ENCODE data around the gene IGFBP6.
"Not testable (repeated sequence)": the region's sequence is repeated elsewhere in the genome, so short reads cannot be mapped to it uniquely, and the experiment has no call there.

IGFBP6 gene

DNA sequence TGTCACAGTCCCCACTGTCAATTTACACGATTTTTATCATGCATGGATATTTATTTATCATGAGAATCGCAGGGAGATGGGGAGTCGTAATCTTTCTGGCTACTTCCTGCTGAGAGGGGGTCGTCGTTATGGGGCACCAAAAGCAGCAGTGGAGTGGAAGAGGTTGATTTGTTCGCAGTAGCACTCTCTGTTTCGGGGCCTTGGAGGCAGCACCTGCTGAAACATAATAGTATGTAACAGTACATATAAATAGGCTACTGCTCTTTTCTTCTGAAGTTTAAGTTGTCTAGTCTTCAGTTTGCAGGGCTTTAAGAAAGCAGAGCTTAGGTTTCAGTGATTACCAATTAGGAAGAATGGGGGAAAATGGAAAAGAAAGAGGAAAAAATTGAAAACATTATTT, 9.7 kb downstream of the IGFBP6 start:
- no peaks in the 10 kb centered on the region for H3K9me2 ChIP-seq (replicated peaks; ENCODE audit: control insufficient read depth, low read length)
- no peak for TF ChIP-seq EZH2phosphoT487 (IDR thresholded peaks at IDR 0.05; ENCODE audit: borderline replicate concordance, low read length)
- TF ChIP-seq, protein P1, sequence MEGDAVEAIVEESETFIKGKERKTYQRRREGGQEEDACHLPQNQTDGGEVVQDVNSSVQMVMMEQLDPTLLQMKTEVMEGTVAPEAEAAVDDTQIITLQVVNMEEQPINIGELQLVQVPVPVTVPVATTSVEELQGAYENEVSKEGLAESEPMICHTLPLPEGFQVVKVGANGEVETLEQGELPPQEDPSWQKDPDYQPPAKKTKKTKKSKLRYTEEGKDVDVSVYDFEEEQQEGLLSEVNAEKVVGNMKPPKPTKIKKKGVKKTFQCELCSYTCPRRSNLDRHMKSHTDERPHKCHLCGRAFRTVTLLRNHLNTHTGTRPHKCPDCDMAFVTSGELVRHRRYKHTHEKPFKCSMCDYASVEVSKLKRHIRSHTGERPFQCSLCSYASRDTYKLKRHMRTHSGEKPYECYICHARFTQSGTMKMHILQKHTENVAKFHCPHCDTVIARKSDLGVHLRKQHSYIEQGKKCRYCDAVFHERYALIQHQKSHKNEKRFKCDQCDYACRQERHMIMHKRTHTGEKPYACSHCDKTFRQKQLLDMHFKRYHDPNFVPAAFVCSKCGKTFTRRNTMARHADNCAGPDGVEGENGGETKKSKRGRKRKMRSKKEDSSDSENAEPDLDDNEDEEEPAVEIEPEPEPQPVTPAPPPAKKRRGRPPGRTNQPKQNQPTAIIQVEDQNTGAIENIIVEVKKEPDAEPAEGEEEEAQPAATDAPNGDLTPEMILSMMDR (IDR thresholded peaks at IDR 0.05; ENCODE audit: low read depth, low read length, poor library complexity, severe bottlenecking), result no peak
- H3K79me2 ChIP-seq (ENCODE audit: control insufficient read depth, low read length), result no peaks in the 10 kb centered on the region
- H3K36me3 ChIP-seq (ENCODE audit: control insufficient read depth, low read length), result no peaks in the 10 kb centered on the region
- no peaks in the 10 kb centered on the region for H3K9me3 ChIP-seq (ENCODE audit: control insufficient read depth, insufficient read depth, low read length)
- peaks cover 21% of the 10 kb centered on the region for H3K4me1 ChIP-seq (ENCODE audit: control insufficient read depth, low read length)
- no peak overlapping the region for H3K27ac ChIP-seq (ENCODE audit: low read depth, low read length)
- no peaks in the 10 kb centered on the region for H3F3A ChIP-seq (ENCODE audit: control insufficient read depth, insufficient read depth)
- no peak overlapping the region for H3K4me3 ChIP-seq (ENCODE audit: low read length)
- H3K4me2 ChIP-seq (ENCODE audit: low read length), result no peak overlapping the region
- no peaks in the 10 kb centered on the region for H4K20me1 ChIP-seq (ENCODE audit: control insufficient read depth, insufficient read depth, low read depth, low read length)
- H3K27me3 ChIP-seq (ENCODE audit: control insufficient read depth, low read length), result no peaks in the 10 kb centered on the region

DNA sequence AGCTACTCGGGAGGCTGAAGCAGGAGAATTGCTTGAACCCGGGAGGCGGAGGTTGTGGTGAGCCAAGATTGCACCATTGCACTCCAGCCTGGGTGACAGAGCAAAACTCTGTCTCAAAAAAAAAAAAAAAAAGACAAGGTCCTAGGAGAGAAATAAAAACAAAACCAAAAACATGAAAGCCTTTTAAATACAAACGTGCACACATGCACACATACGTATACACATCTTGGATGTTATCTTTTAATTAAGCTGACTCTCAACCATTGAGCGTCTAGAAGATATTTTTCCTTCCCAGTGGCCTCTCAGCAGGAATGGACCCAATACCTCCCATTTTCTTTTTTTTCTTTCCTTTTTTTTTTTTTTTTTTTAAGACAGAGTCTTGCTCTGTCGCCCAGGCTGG, 15.0 kb downstream of the IGFBP6 start:
- H3F3A ChIP-seq (ENCODE audit: control insufficient read depth, insufficient read depth); H3K4me3 ChIP-seq (ENCODE audit: low read length); H3K9me3 ChIP-seq (ENCODE audit: control insufficient read depth, insufficient read depth, low read length); H3K79me2 ChIP-seq (ENCODE audit: control insufficient read depth, low read length); H3K27me3 ChIP-seq (ENCODE audit: control insufficient read depth, low read length); H3K9me2 ChIP-seq (replicated peaks; ENCODE audit: control insufficient read depth, low read length); H3K4me1 ChIP-seq (ENCODE audit: control insufficient read depth, low read length); H3K36me3 ChIP-seq (ENCODE audit: control insufficient read depth, low read length); H3K27ac ChIP-seq (ENCODE audit: low read depth, low read length); H4K20me1 ChIP-seq (ENCODE audit: control insufficient read depth, insufficient read depth, low read depth, low read length); H3K4me2 ChIP-seq (ENCODE audit: low read length): not testable (repeated sequence)

GRCh38 chr12:53113136-53113705, 15.8 kb downstream of the IGFBP6 start:
- H3K27me3 ChIP-seq (ENCODE audit: control insufficient read depth, low read length), result no peaks in the 10 kb centered on the region
- TF ChIP-seq, protein P1 (IDR thresholded peaks at IDR 0.05; ENCODE audit: low read depth, low read length, poor library complexity, severe bottlenecking), result no peak
- TF ChIP-seq EZH2phosphoT487 (IDR thresholded peaks at IDR 0.05; ENCODE audit: borderline replicate concordance, low read length), result no peak

DNA sequence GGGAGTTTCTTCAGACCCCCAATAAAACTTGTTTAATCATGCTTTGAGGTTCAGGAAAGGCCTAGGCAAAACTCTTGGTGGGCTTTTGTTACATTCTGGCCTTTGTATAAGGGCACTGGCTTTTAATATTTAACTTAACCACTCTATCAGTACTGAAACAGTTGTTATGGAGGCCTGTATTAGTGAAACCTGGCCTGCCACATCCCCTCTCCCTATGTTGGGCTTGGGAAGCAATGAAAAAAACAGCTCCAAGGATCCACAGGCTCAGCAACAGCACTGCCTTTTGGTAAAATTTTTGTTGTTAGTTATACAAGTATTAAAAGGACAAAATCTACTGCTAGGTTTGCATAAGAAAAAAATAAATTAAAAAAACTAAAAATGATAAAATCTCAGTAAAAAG, 16.5 kb downstream of the IGFBP6 start:
- Histone ChIP-seq H3K4me1 (ENCODE audit: control insufficient read depth, low read length) (no peaks in the 10 kb centered on the region), H4K20me1 (ENCODE audit: control insufficient read depth, insufficient read depth, low read depth, low read length) (no peaks in the 10 kb centered on the region), H3K27me3 (ENCODE audit: control insufficient read depth, low read length) (no peaks in the 10 kb centered on the region), H3K36me3 (ENCODE audit: control insufficient read depth, low read length) (no peaks in the 10 kb centered on the region), H3K4me2 (ENCODE audit: low read length) (no peak overlapping the region), H3F3A (ENCODE audit: control insufficient read depth, insufficient read depth) (no peaks in the 10 kb centered on the region), H3K9me2 (replicated peaks; ENCODE audit: control insufficient read depth, low read length) (no peaks in the 10 kb centered on the region), H3K9me3 (ENCODE audit: control insufficient read depth, insufficient read depth, low read length) (no peaks in the 10 kb centered on the region), H3K4me3 (ENCODE audit: low read length) (no peak overlapping the region), H3K27ac (ENCODE audit: low read depth, low read length) (no peak overlapping the region), H3K79me2 (ENCODE audit: control insufficient read depth, low read length) (no peaks in the 10 kb centered on the region)
- TF ChIP-seq, protein P1 (IDR thresholded peaks at IDR 0.05; ENCODE audit: low read depth, low read length, poor library complexity, severe bottlenecking), result no peak
- TF ChIP-seq EZH2phosphoT487 (IDR thresholded peaks at IDR 0.05; ENCODE audit: borderline replicate concordance, low read length), result no peak

More at GRCh38 chr12:53113136-53113705, 15.8 kb downstream of the IGFBP6 start:
- Histone ChIP-seq H3K36me3 (ENCODE audit: control insufficient read depth, low read length) (no peaks in the 10 kb centered on the region), H3K27ac (ENCODE audit: low read depth, low read length) (no peak overlapping the region), H3F3A (ENCODE audit: control insufficient read depth, insufficient read depth) (no peaks in the 10 kb centered on the region), H3K4me2 (ENCODE audit: low read length) (no peak overlapping the region), H4K20me1 (ENCODE audit: control insufficient read depth, insufficient read depth, low read depth, low read length) (no peaks in the 10 kb centered on the region), H3K4me3 (ENCODE audit: low read length) (no peak overlapping the region), H3K79me2 (ENCODE audit: control insufficient read depth, low read length) (no peaks in the 10 kb centered on the region), H3K4me1 (ENCODE audit: control insufficient read depth, low read length) (no peaks in the 10 kb centered on the region), H3K9me3 (ENCODE audit: control insufficient read depth, insufficient read depth, low read length) (no peaks in the 10 kb centered on the region), H3K9me2 (replicated peaks; ENCODE audit: control insufficient read depth, low read length) (no peaks in the 10 kb centered on the region)
